GM21737 (cell line): ENCODE results near the gene CCDC170.
"Not testable (repeated sequence)": the region's sequence is repeated elsewhere in the genome, so short reads cannot be mapped to it uniquely, and the experiment has no call there.

Source experiments
- ATAC-seq: cut with Tn5 transposase; IDR thresholded peaks from one replicate; pipeline ENCODE4 v1.9.1; 2021; ENCODE audit warnings: mild to moderate bottlenecking, moderate library complexity; ENCODE audit not compliant: unreplicated experiment

The CCDC170 gene

DNA sequence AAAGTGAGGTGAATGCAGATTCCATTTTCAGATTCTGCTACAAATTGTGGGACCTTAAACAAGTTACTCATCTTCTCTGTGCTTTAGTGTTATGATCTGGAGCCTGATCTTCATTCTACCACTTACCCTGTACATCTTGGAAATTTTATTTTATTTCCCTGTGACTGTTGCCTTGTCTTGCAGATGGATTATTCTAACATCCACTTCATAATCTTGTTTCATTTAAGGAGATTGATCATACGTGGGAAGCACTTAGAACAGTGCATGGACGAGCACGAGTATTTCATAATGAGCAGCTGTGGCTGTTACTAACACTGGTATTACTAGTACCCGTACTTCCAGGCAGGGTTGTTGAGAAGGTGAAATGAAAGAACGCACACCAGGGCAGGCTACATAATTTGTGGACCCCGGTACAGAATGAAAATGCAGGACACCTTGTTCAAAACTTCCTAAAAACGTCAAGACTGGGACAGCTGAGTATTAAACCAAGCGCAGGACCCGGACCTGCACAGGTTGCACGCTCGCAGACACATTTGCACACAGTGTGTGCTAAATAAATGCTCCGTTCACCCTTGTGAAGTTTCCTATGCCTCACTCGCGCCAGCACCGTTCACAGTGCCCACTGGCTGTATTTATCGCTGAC lies 535 bp upstream of the CCDC170 start:
- no peak for ATAC-seq

DNA sequence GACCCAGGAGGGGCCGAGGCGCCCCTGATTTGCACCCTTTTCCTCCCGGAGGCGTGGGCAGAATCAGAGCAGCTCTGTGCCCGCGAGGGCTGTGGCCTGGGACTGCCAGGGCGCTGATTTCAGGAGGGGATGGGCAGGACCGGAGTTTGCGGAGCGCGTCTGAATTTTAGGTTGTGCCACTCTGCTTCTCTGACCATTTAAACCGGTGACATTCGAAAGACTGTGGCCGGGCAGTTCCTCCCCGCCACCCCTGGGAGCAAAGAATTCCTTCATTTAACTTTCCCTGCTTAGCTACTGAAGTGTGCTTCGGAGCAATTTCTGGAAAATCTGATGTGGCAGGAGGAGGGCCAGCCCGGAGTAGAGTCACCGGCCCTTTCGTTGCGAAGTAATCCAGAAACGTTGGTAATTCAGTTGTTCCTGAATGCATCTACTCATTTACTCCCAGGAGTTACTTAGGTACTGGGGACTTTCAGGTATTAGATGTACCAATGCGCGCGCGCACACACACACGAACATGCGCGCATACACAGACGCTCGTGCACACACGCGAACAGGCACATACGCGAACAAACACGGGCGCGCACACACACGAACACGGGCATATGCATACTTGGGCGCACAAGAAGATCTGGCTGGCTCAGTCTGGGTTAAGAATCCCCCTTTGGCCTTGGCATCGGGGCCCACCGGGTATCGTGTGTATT lies 568 bp downstream of the CCDC170 start:
- no peak for ATAC-seq

DNA sequence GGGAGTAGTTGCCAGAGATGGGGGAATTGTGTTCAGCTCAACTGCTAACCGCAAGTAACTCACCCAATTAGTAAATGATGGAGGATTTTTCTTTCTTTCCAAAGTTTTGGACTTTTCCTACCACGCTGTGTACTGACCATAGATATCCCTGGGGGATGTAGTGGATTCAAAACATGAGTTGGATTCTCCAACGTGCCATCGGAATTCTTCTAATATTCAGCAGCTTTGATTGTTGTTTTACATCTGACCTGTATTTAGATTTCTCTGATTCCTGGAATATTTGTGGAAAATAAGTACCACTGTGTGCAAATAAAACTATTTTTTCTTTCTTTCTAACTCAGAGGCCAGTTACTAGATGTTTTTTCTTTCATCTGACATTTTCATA lies 1.1 kb downstream of the CCDC170 start:
- no peak for ATAC-seq

DNA sequence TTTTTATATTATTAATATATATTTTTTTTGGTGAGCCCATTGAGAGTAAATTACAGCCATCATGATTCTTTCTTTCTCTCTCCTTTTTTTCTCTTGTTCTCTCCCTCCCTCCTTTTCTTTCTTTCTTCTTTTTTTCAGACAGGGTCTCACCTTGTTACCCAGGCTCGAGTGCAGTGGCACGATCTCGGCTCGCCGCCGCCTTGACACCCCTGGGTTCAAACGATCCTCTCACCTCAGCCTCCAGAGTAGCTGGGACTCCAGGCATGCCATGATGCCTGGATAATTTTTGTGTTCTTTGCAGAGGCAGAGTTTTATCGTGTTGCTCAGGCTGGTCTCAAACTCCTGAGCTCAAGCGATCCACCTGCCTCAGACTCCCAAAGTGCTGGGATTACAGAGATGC lies 1.6 kb downstream of the CCDC170 start:
- no peak for ATAC-seq

DNA sequence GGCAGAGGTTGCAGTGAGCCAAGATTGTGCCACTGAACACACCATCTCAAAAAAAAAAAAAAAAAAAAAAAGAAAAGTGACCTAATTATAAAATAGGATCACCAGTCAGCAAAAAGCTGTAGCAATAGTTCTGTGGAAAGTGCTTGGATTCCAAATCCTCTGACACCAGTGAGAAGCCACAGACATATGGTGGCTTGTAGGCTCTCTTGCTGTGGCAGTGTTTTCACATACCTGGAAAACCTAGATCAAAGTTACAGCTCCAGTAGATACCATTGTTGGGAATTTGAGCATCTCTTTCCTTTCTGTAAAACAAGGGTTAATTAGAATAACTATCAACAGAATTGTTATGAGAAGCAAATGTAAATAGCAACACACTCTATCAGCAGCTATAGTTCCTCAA lies 4.1 kb downstream of the CCDC170 start:
- no peak for ATAC-seq

DNA sequence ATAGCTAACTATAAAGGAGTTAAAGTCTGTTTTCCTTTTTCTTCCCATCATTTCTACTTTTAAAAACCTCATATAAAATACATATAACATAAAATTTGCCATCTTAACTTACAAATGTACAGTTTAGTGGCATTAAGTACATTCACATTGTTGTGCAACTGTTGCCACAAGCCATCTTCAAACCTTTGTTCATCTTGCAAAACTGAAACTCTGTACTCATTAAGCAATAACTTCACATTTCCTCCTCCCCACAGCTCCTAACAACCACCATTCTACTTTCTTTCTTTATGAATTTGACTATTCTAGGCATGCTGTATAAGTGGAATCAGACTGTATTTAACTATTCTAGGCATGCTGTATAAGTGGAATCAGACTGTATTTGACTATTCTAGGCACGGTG lies 4.5 kb downstream of the CCDC170 start:
- ATAC-seq: no peak

DNA sequence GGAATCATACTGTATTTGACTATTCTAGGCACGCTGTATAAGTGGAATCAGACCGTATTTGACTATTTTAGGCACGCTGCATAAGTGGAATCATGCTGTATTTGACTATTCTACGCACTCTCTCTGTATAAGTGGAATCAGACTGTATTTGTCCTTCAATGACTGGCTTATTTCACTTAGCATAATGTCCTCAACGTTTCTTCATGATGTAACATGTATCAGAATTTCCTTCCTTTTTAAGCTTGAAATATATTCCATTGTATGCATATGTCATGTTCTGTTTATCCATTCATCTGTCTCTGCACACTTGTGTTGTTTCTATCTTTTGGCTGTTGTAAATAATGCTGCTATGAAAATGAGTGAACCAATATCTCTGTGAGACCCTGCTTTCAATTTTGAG lies 5.7 kb downstream of the CCDC170 start:
- no peak for ATAC-seq

DNA sequence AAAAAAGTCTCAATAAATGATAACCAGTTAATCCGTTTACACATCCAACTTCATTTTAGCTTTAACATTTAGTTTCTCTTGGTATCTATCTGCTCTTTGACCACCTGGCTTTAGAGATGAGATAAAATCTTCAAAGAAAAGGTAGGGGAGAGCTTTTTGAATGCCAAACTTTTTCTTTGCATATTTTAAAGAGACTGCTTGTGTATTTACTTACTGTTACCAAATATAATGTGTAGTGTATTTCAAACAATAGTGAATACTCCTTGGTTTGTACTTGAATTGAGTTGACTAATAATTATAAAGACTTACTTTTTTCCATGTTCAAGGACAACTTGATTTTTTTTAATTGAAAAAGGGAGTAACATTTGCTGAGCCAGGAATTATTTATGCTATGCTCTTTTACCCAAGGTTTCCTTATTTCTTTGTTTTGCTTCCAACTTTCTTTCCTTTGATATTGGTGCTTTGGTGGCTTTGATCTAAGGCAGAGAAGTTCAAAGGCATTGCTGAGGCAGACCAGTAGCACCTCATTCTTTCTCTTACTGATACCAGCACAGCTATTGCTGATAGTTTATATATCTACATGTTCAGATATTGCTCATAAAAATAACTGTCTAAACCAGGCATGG lies 7.8 kb downstream of the CCDC170 start:
- ATAC-seq: no peak

DNA sequence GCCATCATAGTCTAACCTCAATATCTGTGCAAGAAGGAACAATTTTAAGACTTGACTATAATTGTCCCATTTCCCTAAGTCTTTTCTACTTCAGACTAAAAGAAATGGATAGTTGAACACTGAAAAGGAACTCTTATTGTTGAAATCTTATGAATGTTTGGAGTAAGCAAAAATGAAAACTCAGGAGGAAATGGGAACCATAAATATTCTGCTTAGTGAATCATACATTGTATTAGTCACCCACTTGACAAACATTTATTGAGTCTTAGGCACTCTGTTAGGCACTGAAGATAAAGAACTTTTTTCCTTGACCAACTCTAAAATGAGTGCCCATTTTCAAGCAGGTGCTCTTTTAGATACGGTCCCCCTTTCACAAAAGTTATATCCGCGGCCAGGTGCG lies 8.7 kb downstream of the CCDC170 start:
- no peak for ATAC-seq

DNA sequence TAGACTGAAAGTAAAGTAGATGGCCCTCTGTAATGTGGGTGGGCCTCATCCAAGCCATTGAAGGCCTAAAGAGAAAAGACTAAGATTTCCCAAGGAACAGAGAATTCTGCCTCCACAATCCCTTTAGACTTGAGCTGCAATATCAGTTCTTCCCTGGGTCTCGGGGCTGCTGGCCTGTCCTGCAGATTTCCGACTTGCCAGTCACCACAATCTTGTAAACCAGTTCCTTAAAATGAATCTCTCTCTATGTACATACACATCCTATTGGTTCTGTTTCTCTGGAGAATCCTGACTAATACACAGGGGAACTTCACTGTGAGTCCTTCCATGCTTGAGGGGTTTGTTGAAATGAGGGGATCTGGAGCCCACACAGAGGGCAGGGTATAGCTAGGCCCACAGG lies 12.9 kb downstream of the CCDC170 start:
- no peak for ATAC-seq

DNA sequence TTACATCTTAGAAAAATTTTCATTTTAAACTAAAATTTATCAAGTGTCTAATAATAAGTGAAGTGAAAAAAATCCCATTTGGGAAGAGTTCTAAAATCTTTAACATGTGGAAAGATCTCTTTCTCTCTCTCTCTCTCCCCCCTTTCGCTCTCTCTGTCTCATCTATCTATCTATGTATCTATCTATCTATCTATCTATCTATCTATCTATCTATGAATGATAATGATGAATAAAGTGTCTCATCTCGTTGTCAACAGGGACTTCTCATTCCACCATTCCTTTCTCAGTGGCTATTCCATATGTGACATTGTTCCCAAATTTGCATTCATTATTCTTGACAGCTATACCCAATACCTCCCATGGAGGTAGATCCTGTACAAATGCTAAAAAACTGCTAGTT lies 15.2 kb downstream of the CCDC170 start:
- no peak for ATAC-seq

DNA sequence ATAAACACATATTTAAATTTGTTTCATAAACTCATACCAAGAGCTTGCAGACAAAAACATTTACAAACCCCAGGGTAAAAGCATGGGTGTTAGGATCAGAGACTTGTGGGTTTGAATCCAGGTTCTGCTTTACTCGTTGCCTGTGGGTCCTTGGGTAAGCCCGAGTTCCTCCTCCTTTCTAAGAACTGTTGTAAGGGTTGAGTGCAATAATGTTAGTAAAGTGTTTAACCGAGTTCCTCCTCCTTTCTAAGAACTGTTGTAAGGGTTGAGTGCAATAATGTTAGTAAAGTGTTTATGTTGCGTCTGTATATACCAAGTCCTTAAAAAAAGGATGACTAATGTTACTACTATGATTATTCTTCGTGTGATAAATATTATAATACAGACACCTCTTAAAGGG lies 18.7 kb downstream of the CCDC170 start:
- ATAC-seq: no peak

DNA sequence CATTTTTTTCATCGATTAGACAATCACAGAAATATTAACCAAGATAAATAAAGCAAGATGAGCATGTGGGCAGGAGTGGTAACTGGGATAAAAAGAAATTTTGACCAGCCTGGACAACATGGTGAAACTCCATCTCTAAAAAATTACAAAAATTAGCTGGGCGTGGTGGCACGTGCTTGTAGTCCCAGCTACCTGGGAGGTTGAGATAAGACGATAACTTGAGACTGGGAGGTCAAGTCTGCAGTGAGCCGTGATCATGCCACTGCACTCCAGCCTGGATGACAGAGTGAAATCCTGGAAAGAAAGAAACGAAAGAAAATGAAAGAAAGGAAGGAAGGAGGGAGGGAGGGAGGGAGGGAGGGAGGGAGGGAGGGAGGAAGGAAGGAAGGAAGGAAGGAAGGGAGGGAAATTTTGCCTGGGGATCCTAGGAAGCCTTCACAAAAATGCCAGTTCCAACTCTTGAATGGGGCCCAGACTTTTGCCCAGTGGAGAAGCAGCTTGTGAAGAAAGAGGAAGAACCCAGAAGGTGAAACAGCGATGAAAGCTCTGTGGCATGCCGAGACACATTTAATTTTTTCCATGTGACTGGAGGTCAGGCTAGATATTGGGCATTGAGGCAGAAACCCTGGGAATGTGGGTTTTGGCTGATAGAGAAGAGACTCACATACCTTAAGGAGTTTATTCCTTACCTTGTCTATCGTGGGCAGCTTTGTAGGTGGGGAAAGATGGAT lies 20.3 kb downstream of the CCDC170 start:
- no peak for ATAC-seq

DNA sequence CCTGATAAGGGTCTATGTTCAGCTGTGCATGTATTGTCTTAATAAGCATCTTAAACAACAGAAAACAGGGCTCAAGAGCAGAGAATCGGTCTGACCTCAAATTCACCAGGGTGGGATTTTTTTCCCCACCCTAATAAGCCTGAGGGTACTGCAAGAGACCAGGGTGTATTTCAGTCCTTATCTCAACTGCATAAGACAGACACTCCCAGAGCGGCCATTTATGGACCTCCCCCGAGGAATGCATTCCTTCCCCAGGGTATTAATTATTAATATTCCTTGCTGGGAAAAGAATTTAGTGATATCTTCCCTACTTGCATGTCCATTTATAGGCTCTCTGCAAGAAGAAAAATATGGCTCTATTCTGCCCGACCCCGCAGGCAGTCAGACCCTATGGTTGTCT lies 25.2 kb downstream of the CCDC170 start:
- not testable (repeated sequence) for ATAC-seq

DNA sequence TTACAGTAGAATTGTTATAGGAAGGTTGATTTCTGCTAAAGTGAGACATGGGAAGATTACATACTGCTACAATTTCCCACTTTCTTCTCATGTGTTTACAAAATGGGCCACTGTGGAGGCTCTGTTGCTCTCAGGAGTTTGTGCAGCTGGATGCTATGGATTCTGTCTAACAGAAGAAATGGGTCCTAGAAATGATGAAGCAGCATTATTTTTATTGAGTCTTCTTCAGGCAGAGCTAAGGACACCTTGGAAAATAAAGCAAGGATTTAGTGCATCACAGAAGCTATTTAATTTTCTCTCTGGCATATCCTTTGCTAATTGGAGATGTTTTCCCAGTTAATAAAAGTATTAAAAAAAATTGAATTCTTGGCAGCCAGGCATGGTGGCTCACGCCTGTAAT lies 29.2 kb downstream of the CCDC170 start:
- ATAC-seq: no peak

DNA sequence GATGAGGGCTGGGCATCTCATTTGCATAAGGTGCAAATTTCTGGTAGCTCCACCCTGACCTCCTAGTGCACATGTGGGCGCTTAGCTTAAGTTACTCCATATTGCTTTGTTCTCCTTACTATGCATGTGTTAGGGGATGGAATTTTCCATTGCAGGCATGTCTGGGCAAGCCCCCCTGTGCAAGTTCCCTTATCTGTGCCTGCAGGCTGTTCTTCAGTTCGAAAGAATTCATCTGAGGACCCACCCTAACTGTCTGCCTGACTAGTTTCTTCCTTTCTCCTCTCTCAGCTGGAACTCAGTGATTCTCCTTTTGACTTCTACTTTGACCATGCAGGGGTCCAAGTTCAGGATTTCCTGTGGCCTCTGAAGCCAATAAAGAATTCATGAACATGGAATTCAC lies 30.2 kb downstream of the CCDC170 start:
- ATAC-seq: no peak

DNA sequence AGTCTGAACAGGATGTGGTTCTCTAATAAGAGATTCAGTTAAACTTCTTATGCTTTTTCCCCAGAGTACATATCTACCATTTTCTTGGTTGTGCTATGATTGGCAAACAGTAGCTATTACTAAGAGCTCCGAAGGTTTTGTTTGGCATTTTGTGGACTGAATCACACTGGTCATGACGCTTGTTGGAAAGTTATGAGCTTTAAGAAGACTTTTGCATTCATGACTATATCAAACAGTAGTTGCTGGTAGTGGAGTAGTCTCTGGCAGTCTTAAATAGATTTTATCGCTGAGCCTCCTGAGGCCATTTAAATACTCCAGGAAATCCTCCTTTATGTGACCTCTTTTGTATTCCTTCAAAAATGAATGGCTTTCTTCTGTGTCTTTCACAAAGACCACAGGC lies 40.8 kb downstream of the CCDC170 start:
- ATAC-seq: no peak

DNA sequence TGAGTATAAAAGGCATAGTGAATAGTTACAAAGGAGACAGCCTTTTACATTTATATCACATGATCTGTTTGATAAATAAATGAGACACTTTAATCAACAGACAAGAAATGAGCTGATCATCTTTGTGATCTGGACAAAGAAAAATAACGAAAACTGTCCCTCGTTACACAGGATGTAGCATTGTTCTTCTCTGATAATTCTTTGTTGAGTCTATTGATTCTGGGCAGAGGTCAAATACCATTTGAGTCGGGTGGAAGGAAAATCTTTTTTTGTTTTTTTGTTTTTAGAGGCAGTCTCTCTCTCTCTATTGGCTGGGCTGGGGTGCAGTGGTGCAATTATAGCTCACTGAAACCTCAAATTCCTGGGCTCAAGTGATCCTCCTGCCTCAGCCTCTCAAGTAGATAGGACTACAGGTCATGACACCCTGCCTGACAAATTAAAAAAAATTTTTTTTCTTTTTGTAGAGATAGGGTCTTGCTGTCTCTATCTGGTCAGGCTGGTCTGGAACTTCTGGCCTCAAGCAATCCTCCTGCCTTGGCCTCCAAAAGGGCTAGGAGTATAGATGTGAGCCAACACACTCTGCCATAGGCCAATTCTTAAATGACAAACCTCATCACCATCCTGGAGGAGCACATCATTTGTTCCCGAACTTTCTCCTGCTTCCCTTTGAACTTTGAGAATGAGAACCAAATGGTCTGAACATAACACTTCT lies 41.8 kb downstream of the CCDC170 start:
- ATAC-seq: no peak

DNA sequence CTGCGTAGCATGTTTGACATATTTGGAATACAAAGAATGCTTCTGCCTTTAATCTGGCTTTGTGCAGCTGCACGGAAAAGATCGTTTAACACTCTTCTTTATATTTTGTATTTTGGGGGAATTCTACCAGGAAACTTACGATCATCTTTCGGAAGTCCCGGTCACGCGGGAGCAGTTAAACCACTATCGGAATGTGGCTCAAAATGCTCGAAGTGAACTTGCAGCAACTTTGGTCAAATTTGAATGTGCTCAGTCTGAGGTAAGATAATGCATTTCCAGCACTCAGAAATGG lies 42.3 kb downstream of the CCDC170 start:
- no peak for ATAC-seq

DNA sequence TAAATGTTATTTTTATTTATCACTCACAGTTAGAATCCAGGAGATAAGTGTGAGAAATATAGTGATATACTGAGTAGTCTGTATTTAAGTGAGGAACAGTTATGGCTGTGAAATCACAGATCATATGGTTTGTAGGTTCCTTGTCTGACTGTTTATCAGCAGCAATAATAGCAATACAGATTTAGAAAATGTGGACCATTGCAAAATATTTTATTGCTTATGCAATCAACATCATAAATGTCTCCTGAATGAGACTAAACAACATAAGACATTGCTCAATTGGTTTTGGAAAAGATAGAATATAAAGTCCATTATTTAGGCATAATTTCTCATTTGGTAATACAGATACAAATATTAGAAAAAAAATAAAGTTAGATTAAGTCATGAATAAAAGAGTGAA lies 43.7 kb downstream of the CCDC170 start:
- no peak for ATAC-seq

DNA sequence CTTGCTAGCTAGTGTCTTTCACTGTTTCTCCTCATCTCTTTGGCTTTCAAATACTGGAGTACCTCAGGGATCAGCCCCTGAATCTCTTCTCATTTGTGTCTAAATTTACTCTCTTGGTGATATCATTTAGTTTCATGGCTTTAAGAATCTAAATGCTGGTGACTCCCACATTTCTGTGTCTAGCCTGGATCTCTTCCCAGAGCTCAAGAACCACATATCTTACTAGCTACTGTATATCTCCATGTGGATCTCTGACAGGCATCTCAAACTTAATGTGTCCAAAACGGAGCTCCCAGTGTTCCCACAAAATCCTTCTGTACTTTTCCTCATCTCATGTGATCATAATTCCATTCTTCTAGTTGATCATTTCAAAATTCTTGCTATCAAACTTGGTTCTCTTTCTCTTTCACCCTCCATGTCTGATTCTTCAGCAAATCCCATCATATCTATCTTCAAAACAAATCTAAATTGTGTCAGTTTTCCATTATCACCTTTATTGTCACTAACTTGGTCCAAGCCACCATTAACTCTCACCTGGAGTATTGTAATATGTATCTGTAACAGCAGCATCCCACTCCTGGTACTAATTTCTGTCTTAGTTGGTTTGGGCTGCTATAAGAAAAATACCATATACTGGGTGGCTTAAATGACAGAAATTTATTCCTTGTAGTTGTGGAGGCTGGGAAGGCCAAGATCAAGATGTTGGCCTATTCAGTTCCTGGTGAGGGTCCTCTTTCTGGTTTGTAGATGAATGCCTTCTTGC lies 45.9 kb downstream of the CCDC170 start:
- ATAC-seq: no peak
